ENCODE data around the gene ODAD3.
"Not testable (repeated sequence)": the region's sequence is repeated elsewhere in the genome, so short reads cannot be mapped to it uniquely, and the experiment has no call there.

Gene ODAD3

GRCh38 chr19:11401808-11402543, 32.9 kb downstream of the ODAD3 start:
- no peak for DNase-seq

DNA sequence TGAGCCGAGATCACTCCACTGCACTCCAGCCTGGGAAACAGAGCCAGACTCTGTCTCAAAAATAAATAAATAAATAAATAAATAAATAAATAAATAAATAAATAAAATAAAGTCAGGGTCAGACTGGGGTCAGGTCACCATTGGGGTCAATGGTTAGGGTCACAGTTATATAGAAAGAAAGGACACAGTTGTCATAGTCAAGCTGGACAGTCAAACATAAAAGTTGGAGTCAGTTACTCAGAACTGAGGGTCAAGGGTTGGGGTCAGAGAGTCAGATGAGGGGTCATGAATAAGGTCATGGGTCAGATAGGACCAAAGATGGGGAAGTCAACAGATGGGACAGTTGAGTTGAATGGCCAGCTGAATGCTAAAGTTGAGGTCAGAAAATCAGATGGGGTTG, 34.1 kb downstream of the ODAD3 start:
- peak; percentile 79 for DNase-seq

DNA sequence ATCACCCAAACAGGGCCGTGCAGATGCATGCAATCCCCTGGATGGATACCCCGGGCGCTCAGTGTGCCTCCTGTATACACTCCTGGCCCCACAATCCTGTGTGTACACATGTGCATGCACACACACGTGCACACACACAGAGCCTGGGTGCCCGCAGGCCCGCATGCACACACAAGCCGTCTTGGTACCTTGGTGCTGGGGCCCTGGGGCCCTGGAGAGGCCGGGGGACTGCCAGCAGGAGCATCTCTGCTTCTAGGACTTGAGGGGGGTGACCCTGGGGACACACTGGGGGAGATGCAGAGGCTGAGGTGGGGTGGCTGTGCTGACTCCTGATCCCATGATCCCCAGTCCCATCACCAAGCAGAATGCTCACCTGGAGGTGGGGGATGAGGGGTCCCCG, 35.3 kb downstream of the ODAD3 start:
- DNase-seq, result no peak

GRCh38 chr19:11397089-11397610, 37.8 kb downstream of the ODAD3 start:
- no peak for DNase-seq

GRCh38 chr19:11390933-11391680, 43.8 kb downstream of the ODAD3 start:
- no peak for DNase-seq

DNA sequence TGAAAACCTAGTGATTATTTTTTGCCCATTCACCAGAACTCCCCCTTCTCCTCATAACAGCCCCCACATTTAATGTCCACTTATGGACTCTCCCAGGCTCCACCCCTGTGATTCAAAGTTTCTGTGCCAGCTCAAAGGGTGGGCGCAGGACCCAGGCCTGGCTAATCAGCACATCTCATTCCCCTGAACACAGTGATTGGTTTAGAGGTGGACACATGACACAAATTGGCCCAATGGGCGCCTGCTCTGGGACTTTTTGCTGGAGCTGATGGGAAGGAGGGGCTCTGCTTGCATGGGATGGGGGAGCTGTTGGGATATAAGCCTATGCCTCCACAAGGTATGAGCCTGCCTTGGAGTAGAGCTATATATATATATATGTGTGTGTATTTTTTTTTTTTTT, 44.6 kb downstream of the ODAD3 start:
- DNase-seq, result no peak

- no peak for DNase-seq
Observed at GRCh38 chr19:11387162-11388034, 47.5 kb downstream of the ODAD3 start.

DNA sequence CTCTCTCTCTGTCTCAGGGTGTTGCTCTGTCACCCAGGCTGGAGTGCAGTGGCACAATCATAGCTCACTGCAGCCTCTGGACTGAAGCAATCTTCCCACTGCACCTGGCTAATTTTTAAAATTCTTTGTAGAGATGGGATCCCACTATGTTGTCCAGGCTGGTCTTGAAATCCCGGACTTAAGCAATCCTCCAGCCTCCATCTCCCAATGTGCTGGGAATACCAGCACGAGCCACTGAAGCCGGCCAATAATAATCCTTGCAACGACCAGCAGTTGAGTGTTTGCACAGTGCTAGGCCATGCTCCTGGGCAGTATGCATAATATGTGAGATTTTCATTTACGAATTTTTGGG, 50.2 kb downstream of the ODAD3 start:
- no peak for DNase-seq

DNA sequence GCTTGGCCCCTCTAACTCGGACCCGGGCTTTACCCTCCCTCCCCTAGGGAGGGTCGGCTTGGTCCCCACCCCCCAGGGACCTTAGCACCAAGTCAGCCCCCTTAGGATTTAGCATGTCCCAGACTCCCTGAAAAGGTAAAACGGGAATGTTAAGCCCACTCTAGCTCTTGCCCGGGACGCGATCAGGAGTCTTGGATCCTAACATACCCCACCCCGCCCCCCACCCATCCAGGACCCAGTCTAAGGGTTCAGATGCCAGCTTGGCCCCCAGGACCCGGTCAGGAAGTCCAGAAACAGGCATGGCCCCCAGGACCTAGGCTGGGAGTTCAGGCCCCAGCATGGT, 51.2 kb downstream of the ODAD3 start:
- no peak for DNase-seq

- DNase-seq, result no peak
Observed at GRCh38 chr19:11382898-11383705, 51.8 kb downstream of the ODAD3 start.

DNA sequence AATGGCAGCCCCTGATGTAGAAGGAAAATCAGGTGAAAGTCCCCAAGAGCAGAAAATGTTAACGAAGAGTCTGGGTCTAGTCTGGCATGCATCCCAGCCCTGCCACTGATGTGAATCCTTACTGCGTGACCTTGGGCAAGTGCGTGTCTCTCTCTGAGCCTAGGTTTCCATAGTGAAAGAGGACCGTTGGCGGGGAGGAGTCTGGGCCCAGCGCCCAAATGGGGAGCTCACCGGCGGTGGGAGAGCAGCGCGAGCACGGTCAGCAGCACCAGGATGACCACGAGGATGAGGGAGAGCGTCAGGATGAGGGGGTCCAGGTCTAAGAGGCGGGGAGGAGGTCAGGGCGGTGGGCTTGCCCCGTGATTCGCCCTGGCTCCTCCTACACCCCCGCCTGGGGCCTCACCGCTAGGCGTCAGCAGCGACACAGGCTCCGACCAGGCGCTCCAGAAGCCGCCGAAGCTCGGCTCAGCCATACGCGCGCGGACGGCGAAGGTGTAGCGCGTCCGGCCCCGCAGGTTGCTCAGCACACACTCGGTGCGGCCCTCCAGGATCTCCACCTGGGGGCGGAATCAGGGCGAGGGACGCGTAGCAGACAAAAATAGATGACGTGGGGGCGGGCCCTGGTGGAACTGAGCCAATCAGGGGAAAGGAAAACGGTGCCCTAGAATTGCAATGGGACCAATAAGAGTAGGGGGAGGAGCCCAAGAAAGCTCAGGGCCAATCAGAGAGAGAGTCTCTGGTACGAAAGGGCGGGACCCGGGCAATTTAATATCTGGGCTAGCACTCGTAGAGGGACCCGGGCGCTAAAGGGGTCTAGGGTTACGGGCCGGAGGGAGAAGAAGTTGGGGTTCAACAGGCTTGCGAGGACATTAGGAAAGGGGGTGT, 54.0 kb downstream of the ODAD3 start:
- DNase-seq, result peak; percentile 99

DNA sequence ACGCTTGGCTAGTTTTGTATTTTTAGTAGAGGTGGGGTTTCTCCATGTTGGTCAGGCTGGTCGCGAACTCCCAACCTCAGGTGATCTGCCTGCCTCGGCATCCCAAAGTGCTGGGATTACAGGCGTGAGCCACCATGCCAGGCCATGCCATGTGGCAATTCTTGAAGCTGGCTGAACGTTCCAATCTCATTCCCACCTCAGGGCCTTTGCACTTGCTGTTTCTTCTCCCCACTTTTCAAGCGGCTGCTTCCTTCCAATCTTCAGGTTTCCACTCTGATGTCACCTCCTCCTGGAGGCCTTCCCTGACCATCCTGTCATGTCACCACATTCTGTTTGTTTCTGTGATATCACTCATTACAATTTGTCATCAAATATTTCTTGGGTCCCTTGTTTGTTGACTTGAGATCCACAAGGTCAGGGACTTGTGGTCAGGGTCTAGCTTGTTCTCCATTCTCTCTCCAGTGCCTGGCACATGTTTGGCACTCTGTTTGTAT, 55.0 kb downstream of the ODAD3 start:
- no peak for DNase-seq

- not testable (repeated sequence) for DNase-seq
Observed at GRCh38 chr19:11379269-11379845, 55.6 kb downstream of the ODAD3 start.

- peak; percentile 79 for DNase-seq
Observed at GRCh38 chr19:11378319-11379189, 56.4 kb downstream of the ODAD3 start.

- DNase-seq, result no peak
Observed at GRCh38 chr19:11377756-11378155, 57.2 kb downstream of the ODAD3 start.

- no peak for DNase-seq
Observed at GRCh38 chr19:11377237-11377636, 57.7 kb downstream of the ODAD3 start.

- DNase-seq, result no peak
Observed at GRCh38 chr19:11375143-11375948, 59.6 kb downstream of the ODAD3 start.

- DNase-seq, result peak; percentile 100
Observed at GRCh38 chr19:11374433-11375142, 60.3 kb downstream of the ODAD3 start, which contains the start of gene SWSAP1. Gene SWSAP1, plus strand, starts transcription at chr19:11374666. Its CDS starts 15 bp downstream, at chr19:11374681.

Measured in eye (tissue), 1 donor.